IMR-90 (cell line): ENCODE measurements around the gene RXRG. TPM values are rescaled to one million over a fixed set of nuclear protein-coding genes. Genes with fewer than 3 reads are reported as not detected.

ENCODE experiments used
- ATAC-seq: fragments of 200-7000 bp; cut with Tn5 transposase; 2 replicates; pipeline ENCODE4 v1.9.1; 2020; ENCODE audit warnings: low read depth, mild to moderate bottlenecking, moderate library complexity
- BruUV-seq: library from RNA; stranded (reverse); fragments of 400-500 nt; replicated peaks from 2 replicates; lab custom pipeline; 2021; lab: Mats Ljungman, UMichigan
- CTCF ChIA-PET: fragments of 300-600 bp; formaldehyde crosslinking; extraction: SDS; loops from one replicate; lab custom pipeline; 2021; ENCODE audit warnings: antibody characterized with exemption; lab: Yijun Ruan, JAX
- POLR2A ChIA-PET: fragments of 300-600 bp; sonication (Branson Sonifier 250); formaldehyde crosslinking; loops from one replicate; lab custom pipeline; 2022; ENCODE audit warnings: antibody characterized with exemption; ENCODE audit not compliant: unreplicated experiment; lab: Charles Lee
- DNase-seq: peaks from one replicate; pipeline ENCODE4 v3.0.0; 2013
- H2AFZ ChIP-seq: replicated peaks from 2 replicates; pipeline ENCODE3; 2013; ENCODE audit warnings: low read length, mild to moderate bottlenecking; ENCODE audit not compliant: poor library complexity
- H2AK5ac ChIP-seq: 2 replicates; pipeline ENCODE4 v1.6.1; 2013; ENCODE audit warnings: low read depth, low read length, inconsistent platforms
- H2AK9ac ChIP-seq: replicated peaks from 2 replicates; pipeline ENCODE3; 2013; ENCODE audit warnings: mild to moderate bottlenecking, low read depth, low read length, moderate library complexity; ENCODE audit not compliant: poor library complexity
- H2BK120ac ChIP-seq: 2 replicates; pipeline ENCODE4 v1.6.1; 2013; ENCODE audit warnings: low read depth, low read length, inconsistent platforms
- H2BK15ac ChIP-seq: 3 replicates; pipeline ENCODE4 v1.6.1; 2013; ENCODE audit warnings: low read depth, low read length, inconsistent platforms
- H2BK20ac ChIP-seq: 2 replicates; pipeline ENCODE4 v1.6.1; 2013; ENCODE audit warnings: low read depth, mild to moderate bottlenecking, inconsistent platforms, low read length, moderate library complexity
- H2BK5ac ChIP-seq: 2 replicates; pipeline ENCODE4 v1.6.1; 2013; ENCODE audit warnings: mild to moderate bottlenecking, low read depth, low read length, inconsistent platforms; ENCODE audit not compliant: poor library complexity, severe bottlenecking
- H3K14ac ChIP-seq: replicated peaks from 2 replicates; pipeline ENCODE4 v1.6.1; 2013; ENCODE audit warnings: low read depth, low read length, inconsistent platforms
- H3K18ac ChIP-seq: 2 replicates; pipeline ENCODE4 v1.6.1; 2013; ENCODE audit warnings: low read depth, low read length, control low read depth
- H3K23ac ChIP-seq: 2 replicates; pipeline ENCODE4 v1.6.1; 2013; ENCODE audit warnings: low read depth, low read length, inconsistent platforms
- H3K27ac ChIP-seq: 2 replicates; pipeline ENCODE4 v1.5.1; 2013; ENCODE audit warnings: mild to moderate bottlenecking, control low read depth, low read length; ENCODE audit not compliant: insufficient read depth
- H3K27me3 ChIP-seq: 2 replicates; pipeline ENCODE4 v1.6.1; 2013; ENCODE audit warnings: low read length; ENCODE audit not compliant: control insufficient read depth, insufficient read depth
- H3K36me3 ChIP-seq: 2 replicates; pipeline ENCODE4 v1.6.1; 2013; ENCODE audit warnings: low read length, mixed read lengths; ENCODE audit not compliant: control insufficient read depth, insufficient read depth
- H3K4ac ChIP-seq: 2 replicates; pipeline ENCODE4 v1.6.1; 2013; ENCODE audit warnings: low read depth, low read length, inconsistent platforms
- H3K4me1 ChIP-seq: 2 replicates; pipeline ENCODE4 v1.6.1; 2013; ENCODE audit warnings: low read length, mixed read lengths; ENCODE audit not compliant: control insufficient read depth, insufficient read depth
- H3K4me2 ChIP-seq: 2 replicates; pipeline ENCODE4 v1.6.1; 2013; ENCODE audit warnings: low read depth, mild to moderate bottlenecking, control low read depth, low read length, moderate library complexity
- H3K4me3 ChIP-seq: 2 replicates; pipeline ENCODE4 v1.5.1; 2013; ENCODE audit warnings: low read depth, mild to moderate bottlenecking, control low read depth, low read length, moderate library complexity; ENCODE audit not compliant: insufficient read depth
- H3K56ac ChIP-seq: 2 replicates; pipeline ENCODE4 v1.6.1; 2013; ENCODE audit warnings: low read length, inconsistent platforms; ENCODE audit not compliant: insufficient read depth; ENCODE audit errors: extremely low read depth
- H3K79me1 ChIP-seq, 2 experiments: 2 replicates each; pipeline ENCODE4 v1.6.1; 2013; ENCODE audit warnings: low read length in 2 of 2, inconsistent platforms in 1 of 2, low read depth in 1 of 2
- H3K9ac ChIP-seq: 2 replicates; pipeline ENCODE4 v1.6.1; 2013; ENCODE audit warnings: low read depth, low read length, control low read depth
- H3K9me1 ChIP-seq: 2 replicates; pipeline ENCODE4 v1.6.1; 2013; ENCODE audit warnings: low read length, inconsistent platforms; ENCODE audit not compliant: insufficient read depth
- H3K9me3 ChIP-seq: 2 replicates; pipeline ENCODE4 v1.6.1; 2013; ENCODE audit warnings: low read length; ENCODE audit not compliant: control insufficient read depth, insufficient read depth
- H4K20me1 ChIP-seq: 2 replicates; pipeline ENCODE4 v1.6.1; 2013; ENCODE audit warnings: low read length, inconsistent platforms; ENCODE audit not compliant: insufficient read depth
- H4K5ac ChIP-seq: 2 replicates; pipeline ENCODE4 v1.6.1; 2013; ENCODE audit warnings: mild to moderate bottlenecking, low read depth, low read length, control low read depth
- H4K8ac ChIP-seq, 2 experiments: 2 replicates each; pipeline ENCODE4 v1.6.1; 2013; ENCODE audit warnings: low read depth in 2 of 2, low read length in 2 of 2, control low read depth in 1 of 2, inconsistent platforms in 1 of 2
- H4K91ac ChIP-seq: 2 replicates; pipeline ENCODE4 v1.6.1; 2013; ENCODE audit warnings: low read depth, low read length, inconsistent platforms; ENCODE audit not compliant: insufficient read depth
- MAFK ChIP-seq: IDR thresholded peaks from 2 replicates; pipeline ENCODE4 v1.6.1; 2012; ENCODE audit warnings: low read depth, low read length, improper control_type of control experiment
- WGBS, 2 experiments: methylation state at CpG; one replicate each; pipeline versions ENCODE4 v1.1.5 to v1.1.7; 2013; ENCODE audit warnings: missing lambda C conversion rate in 2 of 2; ENCODE audit not compliant: insufficient read length in 1 of 2; ENCODE audit errors: extremely low coverage in 2 of 2; 5-methylcytosine and 5-hydroxymethylcytosine counted together
- dilution Hi-C: fragments of 300-500 bp; cut with HindIII; formaldehyde crosslinking; loops from one replicate; pipeline ENCODE4 v1.14.3; 2018; ENCODE audit warnings: low sequenced_read_pairs; ENCODE audit not compliant: unreplicated experiment
- in situ Hi-C: fragments of 300-500 bp; cut with MboI; formaldehyde crosslinking; loops from 3 replicates; pipeline ENCODE4 v1.14.3; 2019; ENCODE audit warnings: low sequenced_read_pairs, inconsistent platforms, mixed read lengths
- intact Hi-C: fragments of 100-400 bp; cut with micrococcal nuclease; formaldehyde crosslinking; loops from 2 replicates; pipeline ENCODE4 v1.10.0; 2022
- polyA plus RNA-seq, 3 experiments: library from polyadenylated mRNA; depleted of rRNA; stranded (reverse); fragments of >200 nt; gene quantifications; 2 replicates each; pipeline ENCODE4 v1.2.3, GENCODE V29; 2012; ENCODE audit warnings: low replicate concordance in 1 of 3
- total RNA-seq: library from RNA; depleted of rRNA; stranded (reverse); fragments of >200 nt; gene quantifications from 2 replicates; pipeline ENCODE4 v1.2.3, GENCODE V29; 2012
- TF ChIP-seq, protein P1 (sequence below): fragments of 150-350 bp; IDR thresholded peaks from 2 replicates; pipeline ENCODE4 v1.6.1; 2016; ENCODE audit warnings: low read depth, mild to moderate bottlenecking, low read length, moderate library complexity, borderline replicate concordance

The RXRG gene
- total and polyA plus RNA-seq, 2 of the 4 experiments (the other 2 are of a cell fraction): not detected

DNA sequence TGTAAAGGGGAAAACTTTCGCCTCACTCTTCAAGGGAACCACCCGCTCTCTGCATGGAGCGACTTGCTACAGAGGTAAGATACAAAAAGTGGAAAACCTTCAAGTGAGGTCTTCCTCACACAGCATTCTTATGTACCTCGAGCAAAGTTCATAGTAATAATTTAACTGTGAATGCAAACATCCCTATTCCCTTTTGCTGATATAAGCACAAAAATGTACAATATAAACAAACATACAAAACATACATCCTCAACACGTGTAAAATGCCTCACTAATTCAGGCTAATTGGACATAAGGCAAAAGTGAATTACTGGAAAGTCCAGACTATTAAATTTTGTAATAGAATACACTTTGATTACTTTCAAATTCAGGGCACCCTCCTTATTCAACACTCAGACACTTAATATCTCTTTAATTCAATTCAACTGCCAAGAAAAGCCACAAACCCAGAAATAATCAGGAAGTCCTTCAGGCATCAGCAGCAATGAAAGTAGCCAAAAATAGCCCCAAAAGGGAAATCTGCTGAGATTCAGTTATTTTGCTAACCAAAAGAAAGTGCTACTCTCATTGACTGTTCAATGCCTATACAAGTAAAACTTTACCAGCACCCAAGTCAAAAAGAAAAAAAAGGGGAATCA lies 73.2 kb downstream of the RXRG start:
- no peak overlapping the region for H2AFZ ChIP-seq
- no peak overlapping the region for H3K23ac ChIP-seq
- H4K20me1 ChIP-seq: no peaks in the 10 kb centered on the region
- no peak overlapping the region for H2BK20ac ChIP-seq
- H3K18ac ChIP-seq: no peak overlapping the region
- no peak overlapping the region for H4K8ac ChIP-seq
- H2BK15ac ChIP-seq: no peak overlapping the region
- ChIA-PET POLR2A (no interaction called here), CTCF (no interaction called here)
- H3K27ac ChIP-seq: no peak overlapping the region
- H4K91ac ChIP-seq: no peak overlapping the region
- no peaks in the 10 kb centered on the region for H3K9me1 ChIP-seq
- no peak overlapping the region for H2AK5ac ChIP-seq
- H3K79me1 ChIP-seq: no peaks in the 10 kb centered on the region
- no peak overlapping the region for H3K4me2 ChIP-seq
- H3K4me3 ChIP-seq: no peak overlapping the region
- no peaks in the 10 kb centered on the region for H3K4me1 ChIP-seq
- H3K14ac ChIP-seq: no peak overlapping the region
- BruUV-seq: no TSS peak
- no peaks in the 10 kb centered on the region for H3K36me3 ChIP-seq
- H3K27me3 ChIP-seq: peaks cover 18% of the 10 kb centered on the region
- intact Hi-C loops (no loop called here), in situ Hi-C loops (no loop called here), dilution Hi-C loops (no loop called here)
- TF ChIP-seq MAFK: peak; percentile 53
- TF ChIP-seq, protein P1, sequence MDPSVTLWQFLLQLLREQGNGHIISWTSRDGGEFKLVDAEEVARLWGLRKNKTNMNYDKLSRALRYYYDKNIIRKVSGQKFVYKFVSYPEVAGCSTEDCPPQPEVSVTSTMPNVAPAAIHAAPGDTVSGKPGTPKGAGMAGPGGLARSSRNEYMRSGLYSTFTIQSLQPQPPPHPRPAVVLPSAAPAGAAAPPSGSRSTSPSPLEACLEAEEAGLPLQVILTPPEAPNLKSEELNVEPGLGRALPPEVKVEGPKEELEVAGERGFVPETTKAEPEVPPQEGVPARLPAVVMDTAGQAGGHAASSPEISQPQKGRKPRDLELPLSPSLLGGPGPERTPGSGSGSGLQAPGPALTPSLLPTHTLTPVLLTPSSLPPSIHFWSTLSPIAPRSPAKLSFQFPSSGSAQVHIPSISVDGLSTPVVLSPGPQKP: no peak
- no peak overlapping the region for H3K56ac ChIP-seq
- no peak overlapping the region for H4K5ac ChIP-seq
- no peak overlapping the region for H2AK9ac ChIP-seq
- DNase-seq: no peak
- no peaks in the 10 kb centered on the region for H3K9me3 ChIP-seq
- no peak overlapping the region for H2BK5ac ChIP-seq
- no CpG with 5 or more reads among the region's 5 CpGs for WGBS, 2 experiments
- no peak overlapping the region for H3K9ac ChIP-seq
- ATAC-seq: no peak
- no peak overlapping the region for H3K4ac ChIP-seq
- H2BK120ac ChIP-seq: no peak overlapping the region
